ENCODE results near the gene SEMA3F.
A peak's percentile ranks its signal among the peaks of the same experiment; 100 is the strongest.

SEMA3F gene

DNA sequence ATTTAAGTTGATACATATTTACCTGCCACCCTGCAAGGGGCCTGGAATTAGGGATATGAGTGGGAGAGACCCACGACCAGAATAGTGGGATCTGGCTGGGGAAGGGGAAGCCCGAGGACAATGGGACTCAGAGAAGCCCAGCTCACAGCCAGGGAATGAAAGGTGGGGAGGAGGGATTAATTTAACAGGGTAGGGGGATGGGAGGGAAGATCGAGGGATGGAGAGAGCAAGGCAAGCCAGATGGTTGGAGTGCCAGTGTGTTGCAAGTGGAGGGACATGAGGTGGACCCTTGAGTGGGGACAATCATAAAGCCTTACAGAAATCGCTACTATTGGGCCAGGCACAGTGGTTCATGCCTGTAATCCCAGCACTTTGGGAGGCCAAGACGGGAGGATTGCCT, 76.5 kb downstream of the SEMA3F start:
- no peak overlapping the region for H3K4me3 ChIP-seq (ENCODE audit: low read depth, low read length)
- TF ChIP-seq, protein P1, sequence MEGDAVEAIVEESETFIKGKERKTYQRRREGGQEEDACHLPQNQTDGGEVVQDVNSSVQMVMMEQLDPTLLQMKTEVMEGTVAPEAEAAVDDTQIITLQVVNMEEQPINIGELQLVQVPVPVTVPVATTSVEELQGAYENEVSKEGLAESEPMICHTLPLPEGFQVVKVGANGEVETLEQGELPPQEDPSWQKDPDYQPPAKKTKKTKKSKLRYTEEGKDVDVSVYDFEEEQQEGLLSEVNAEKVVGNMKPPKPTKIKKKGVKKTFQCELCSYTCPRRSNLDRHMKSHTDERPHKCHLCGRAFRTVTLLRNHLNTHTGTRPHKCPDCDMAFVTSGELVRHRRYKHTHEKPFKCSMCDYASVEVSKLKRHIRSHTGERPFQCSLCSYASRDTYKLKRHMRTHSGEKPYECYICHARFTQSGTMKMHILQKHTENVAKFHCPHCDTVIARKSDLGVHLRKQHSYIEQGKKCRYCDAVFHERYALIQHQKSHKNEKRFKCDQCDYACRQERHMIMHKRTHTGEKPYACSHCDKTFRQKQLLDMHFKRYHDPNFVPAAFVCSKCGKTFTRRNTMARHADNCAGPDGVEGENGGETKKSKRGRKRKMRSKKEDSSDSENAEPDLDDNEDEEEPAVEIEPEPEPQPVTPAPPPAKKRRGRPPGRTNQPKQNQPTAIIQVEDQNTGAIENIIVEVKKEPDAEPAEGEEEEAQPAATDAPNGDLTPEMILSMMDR (IDR thresholded peaks at IDR 0.05; ENCODE audit: low read depth, low read length) = no peak

DNA sequence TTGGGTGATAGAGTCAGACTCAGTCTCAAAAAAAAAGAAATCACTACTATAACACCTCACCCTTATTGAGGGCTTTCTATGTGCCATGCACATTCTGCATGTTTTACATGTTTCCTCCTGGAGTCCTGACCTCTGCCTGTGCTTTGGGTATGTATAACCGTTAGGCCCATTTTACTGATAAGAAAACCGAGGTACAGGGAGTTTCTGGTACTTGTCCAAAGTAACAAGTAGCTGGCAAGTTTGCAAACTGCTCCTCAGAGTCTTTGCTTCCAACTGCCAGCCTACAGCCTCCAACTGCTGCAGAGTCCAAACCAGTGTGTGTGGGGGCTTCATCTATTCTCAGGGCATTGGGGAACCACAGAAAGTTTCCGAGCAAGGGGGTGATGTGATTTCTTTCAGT, 77.2 kb downstream of the SEMA3F start:
- no peak overlapping the region for H3K4me3 ChIP-seq (ENCODE audit: low read depth, low read length)
- TF ChIP-seq, protein P1 (IDR thresholded peaks at IDR 0.05; ENCODE audit: low read depth, low read length) = no peak

DNA sequence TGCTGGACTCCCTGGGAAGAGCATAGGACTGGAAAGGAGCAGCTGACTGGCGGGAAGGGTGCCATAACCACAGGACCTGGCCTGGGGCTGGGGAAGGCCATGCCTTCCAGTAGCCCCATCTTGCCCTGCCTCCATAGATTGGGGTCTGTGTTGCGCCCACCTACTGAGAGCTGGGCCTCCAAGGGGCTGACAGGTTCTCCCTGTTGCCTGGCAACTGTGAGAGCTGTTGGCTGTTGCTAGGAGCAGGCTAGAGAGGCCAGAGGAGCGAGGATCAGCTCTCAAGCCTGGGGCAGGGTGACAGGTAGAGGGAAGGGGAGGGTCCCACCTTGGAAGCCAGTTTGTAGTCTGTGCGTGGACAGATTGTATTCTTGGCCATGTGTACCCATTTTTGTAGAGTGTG, 78.1 kb downstream of the SEMA3F start:
- H3K4me3 ChIP-seq (ENCODE audit: low read depth, low read length) = no peak overlapping the region
- TF ChIP-seq, protein P1 (IDR thresholded peaks at IDR 0.05; ENCODE audit: low read depth, low read length) = no peak

- TF ChIP-seq, protein P1 (IDR thresholded peaks at IDR 0.05; ENCODE audit: low read depth, low read length) = no peak
- H3K4me3 ChIP-seq (ENCODE audit: low read depth, low read length) = peak within 1 kb of the TSS; percentile 98
Observed at GRCh38 chr3:50235716-50236483, 80.8 kb downstream of the SEMA3F start, which contains the start of gene GNAI2. Gene GNAI2 (plus strand): TSS chr3:50236204. CDS start chr3:50236336, 132 bp downstream.

DNA sequence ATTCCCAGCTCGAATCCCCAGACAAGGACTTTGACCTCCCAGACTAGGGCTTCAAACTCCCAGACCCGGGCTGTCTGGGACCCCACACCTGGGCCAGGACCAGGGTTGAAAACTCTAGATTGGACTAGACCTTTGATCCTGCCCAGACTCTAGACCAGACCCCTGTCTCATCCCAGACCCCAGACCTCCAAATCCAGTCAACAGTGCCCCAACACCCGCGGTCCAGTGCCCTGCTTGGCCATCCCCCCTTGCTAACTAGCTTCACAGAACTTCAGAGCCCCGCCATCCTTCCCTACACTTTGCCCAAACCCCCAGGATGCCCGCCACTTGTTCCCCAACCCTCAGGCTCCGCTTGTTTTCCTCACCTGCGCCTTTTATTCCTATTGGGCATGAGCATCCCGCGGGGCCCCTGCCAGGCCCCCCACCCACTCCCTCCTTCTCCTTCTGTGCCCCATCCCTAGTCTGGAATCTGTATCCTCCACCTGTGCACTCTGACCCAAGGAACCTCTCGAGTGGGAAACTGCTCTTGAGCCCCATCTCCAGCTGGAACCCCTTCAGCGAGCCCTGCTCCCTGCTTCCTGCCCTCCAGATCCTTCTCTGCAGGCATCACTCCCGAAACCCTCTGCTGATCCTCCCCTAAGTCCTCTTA, 81.5 kb downstream of the SEMA3F start:
- TF ChIP-seq, protein P1 (IDR thresholded peaks at IDR 0.05; ENCODE audit: low read depth, low read length) = no peak
- H3K4me3 ChIP-seq (ENCODE audit: low read depth, low read length) = peak overlapping the region; percentile 98

- TF ChIP-seq, protein P1 (IDR thresholded peaks at IDR 0.05; ENCODE audit: low read depth, low read length) = no peak
- H3K4me3 ChIP-seq (ENCODE audit: low read depth, low read length) = peak overlapping the region; percentile 98
Observed at GRCh38 chr3:50237133-50237651, 82.1 kb downstream of the SEMA3F start.
